ENCODE results near the gene TFEB.

Gene TFEB

GRCh38 chr6:41711323-41712038 is 23.9 kb downstream of the TFEB start:
- H3K4me3 ChIP-seq (ENCODE audit: low read depth, low read length): no peak overlapping the region
- no peak for DNase-seq (ENCODE audit: low read depth)
- no peak for TF ChIP-seq CTCF (IDR thresholded peaks at IDR 0.05; ENCODE audit: insufficient read depth, low read depth, low read length, missing control alignments)

- no peak for TF ChIP-seq CTCF (IDR thresholded peaks at IDR 0.05; ENCODE audit: insufficient read depth, low read depth, low read length, missing control alignments)
- no peak overlapping the region for H3K4me3 ChIP-seq (ENCODE audit: low read depth, low read length)
- no peak for DNase-seq (ENCODE audit: low read depth)
Observed at GRCh38 chr6:41709375-41709774, 26.0 kb downstream of the TFEB start.

- no peak for DNase-seq (ENCODE audit: low read depth)
- no peak for TF ChIP-seq CTCF (IDR thresholded peaks at IDR 0.05; ENCODE audit: insufficient read depth, low read depth, low read length, missing control alignments)
- no peak overlapping the region; the same call in 1 of the 2 replicates for H3K4me3 ChIP-seq (ENCODE audit: low read depth, low read length)
Observed at GRCh38 chr6:41708856-41709255, 26.6 kb downstream of the TFEB start.

- peak overlapping the region; percentile 64 for H3K4me3 ChIP-seq (ENCODE audit: low read depth, low read length)
- peak; percentile 74 for DNase-seq (ENCODE audit: low read depth)
- TF ChIP-seq CTCF (IDR thresholded peaks at IDR 0.05; ENCODE audit: insufficient read depth, low read depth, low read length, missing control alignments): no peak
Observed at GRCh38 chr6:41707565-41708200, 27.7 kb downstream of the TFEB start.

GRCh38 chr6:41706876-41707564 is 28.4 kb downstream of the TFEB start:
- no peak for TF ChIP-seq CTCF (IDR thresholded peaks at IDR 0.05; ENCODE audit: insufficient read depth, low read depth, low read length, missing control alignments)
- H3K4me3 ChIP-seq (ENCODE audit: low read depth, low read length): peak overlapping the region; percentile 64
- peak; percentile 81 for DNase-seq (ENCODE audit: low read depth)

GRCh38 chr6:41705996-41706835 is 29.2 kb downstream of the TFEB start:
- peak; percentile 96 for TF ChIP-seq CTCF (IDR thresholded peaks at IDR 0.05; ENCODE audit: insufficient read depth, low read depth, low read length, missing control alignments)
- H3K4me3 ChIP-seq (ENCODE audit: low read depth, low read length): peak overlapping the region; percentile 64
- DNase-seq (ENCODE audit: low read depth): peak; percentile 95
